Measurements from ENCODE around the gene SMCO3.

GRCh38 chr12:14772946-14773345 is 41.0 kb downstream of the SMCO3 start:
- TF ChIP-seq POLR2AphosphoS5 (IDR thresholded peaks at IDR 0.05; ENCODE audit: low read length) (no peak), EP300 (IDR thresholded peaks at IDR 0.05; ENCODE audit: borderline replicate concordance in 1 of 2, control insufficient read depth in 1 of 2, low read depth in 2 of 2, low read length in 2 of 2) (no peak), POLR2A (IDR thresholded peaks at IDR 0.05; ENCODE audit: low read depth, low read length) (no peak), SMAD1 (IDR thresholded peaks at IDR 0.05; ENCODE audit: low read depth, partially characterized antibody) (no peak), CTCF (IDR thresholded peaks at IDR 0.05 in 2 of 3, conservative IDR thresholded peaks at IDR 0.05 in 1 of 3; ENCODE audit: control insufficient read depth in 2 of 3, extremely low read depth in 1 of 3, insufficient read depth in 1 of 3, low read depth in 3 of 3, low read length in 3 of 3) (no peak), TCF3 (IDR thresholded peaks at IDR 0.05; ENCODE audit: borderline replicate concordance, insufficient read depth, low read depth, low read length) (no peak), E2F4 (IDR thresholded peaks at IDR 0.05; ENCODE audit: low read depth, low read length) (no peak), IRF3 (IDR thresholded peaks at IDR 0.05) (no peak)
